Right renal cortex interstitium (tissue), 3 donors: ENCODE data around the gene TMEM273. TPM values are rescaled to one million over a fixed set of nuclear protein-coding genes. Genes with fewer than 3 reads are reported as not detected.

Experiments
- DNase-seq, 3 donors: peaks; one replicate each; pipeline ENCODE4 v3.0.0-alpha.2; 2013; ENCODE audit warnings: low read depth in 3 of 3, low spot score in 2 of 3
- polyA plus RNA-seq, 3 donors: library from polyadenylated mRNA; unstranded; fragments of 120-200 nt; gene quantifications; one replicate each; pipeline ENCODE4 v1.2.1, GENCODE V29; 2013; ENCODE audit not compliant: insufficient read length in 3 of 3

TMEM273 gene
- polyA plus RNA-seq, 3 donors = 2.2 to 3.3 (median 2.8) TPM

GRCh38 chr10:49177391-49178355 is 10.5 kb downstream of the TMEM273 start:
- DNase-seq = no peak

- no peak for DNase-seq
Observed at GRCh38 chr10:49176310-49177268, 11.6 kb downstream of the TMEM273 start.

DNA sequence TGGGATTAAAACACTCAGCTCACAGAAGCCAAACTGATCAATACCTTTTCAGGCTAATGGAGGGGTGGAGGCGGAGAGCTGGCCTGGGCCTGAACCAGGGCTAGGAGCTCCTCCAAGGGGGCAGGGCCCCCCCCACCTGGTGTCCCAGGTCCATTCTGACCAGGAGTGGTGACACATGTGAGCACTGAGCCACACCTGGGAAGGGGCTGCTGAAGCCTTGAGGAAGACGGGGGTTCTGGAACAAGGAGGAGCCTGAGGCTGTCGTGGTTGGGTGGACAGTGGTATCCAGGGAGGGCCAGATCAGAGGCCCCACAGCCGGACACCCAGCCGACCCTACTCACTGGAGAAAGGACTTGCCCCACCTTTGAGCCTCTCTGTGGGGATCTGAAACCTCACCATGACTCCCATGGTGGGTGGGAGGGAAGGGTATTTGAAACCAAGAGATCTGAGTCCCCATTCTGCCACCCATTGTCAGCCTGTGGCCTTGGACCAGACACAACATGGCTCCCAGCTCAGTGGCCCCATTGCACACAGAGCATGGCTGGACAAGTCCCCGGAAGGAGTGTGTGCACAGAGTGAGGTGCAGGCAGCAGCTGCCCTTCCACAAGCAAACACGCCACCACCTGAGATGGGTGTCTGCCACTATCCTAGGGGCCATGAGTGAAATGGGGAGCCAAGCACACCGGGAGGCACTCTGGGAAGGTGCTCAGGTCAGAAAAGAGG is 12.4 kb downstream of the TMEM273 start:
- DNase-seq = no peak

DNA sequence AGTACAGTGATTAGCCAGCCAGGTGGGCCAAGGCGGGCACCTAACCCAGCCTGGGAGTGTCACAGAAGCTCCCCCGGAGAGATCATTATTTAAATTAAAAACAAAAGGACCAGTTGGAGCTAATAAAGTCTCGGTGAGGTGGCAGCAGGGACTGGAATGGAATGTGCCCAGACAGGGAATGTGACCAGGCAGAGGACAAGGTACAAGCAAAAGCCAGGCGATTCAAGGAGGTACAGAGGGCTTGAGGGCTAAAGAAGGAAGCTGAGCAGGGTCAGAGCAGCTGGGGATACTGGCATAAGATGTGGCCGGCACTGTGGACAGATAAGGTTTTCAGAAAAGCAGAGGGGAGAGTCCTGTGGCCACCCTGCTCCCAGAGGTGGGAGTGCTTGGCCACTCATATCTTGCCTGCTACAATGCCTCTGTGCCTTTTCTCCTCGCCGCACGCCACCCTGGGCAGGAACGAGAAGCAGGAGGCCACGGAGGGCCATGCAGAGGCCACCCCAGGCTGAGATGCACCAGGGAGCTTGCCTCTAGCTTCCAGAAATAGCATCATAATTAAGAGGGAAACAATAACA is 13.2 kb downstream of the TMEM273 start:
- DNase-seq = no peak

- DNase-seq = no peak
Observed at GRCh38 chr10:49174261-49174925, 13.8 kb downstream of the TMEM273 start.

DNA sequence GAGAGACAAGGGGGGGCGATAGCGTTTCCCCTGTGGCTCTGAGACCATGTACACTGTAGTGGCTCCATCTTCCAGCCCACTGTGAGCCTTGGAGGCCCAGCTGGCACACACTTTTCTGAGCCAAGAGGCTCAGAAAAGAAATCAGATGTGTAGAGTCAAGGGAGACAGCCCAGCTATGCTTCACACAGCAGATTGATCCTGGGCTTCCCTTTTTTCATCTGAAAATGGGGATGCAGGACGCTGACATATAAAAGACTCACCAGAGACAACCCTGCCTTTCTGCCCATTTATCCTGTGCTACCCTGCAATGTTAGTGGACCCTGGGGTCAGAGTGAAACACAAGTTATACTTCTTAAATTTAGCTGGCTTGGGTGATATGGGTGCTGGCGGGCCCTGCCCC is 14.3 kb downstream of the TMEM273 start:
- no peak for DNase-seq

- DNase-seq = no peak
Observed at GRCh38 chr10:49173201-49173772, 14.9 kb downstream of the TMEM273 start.

DNA sequence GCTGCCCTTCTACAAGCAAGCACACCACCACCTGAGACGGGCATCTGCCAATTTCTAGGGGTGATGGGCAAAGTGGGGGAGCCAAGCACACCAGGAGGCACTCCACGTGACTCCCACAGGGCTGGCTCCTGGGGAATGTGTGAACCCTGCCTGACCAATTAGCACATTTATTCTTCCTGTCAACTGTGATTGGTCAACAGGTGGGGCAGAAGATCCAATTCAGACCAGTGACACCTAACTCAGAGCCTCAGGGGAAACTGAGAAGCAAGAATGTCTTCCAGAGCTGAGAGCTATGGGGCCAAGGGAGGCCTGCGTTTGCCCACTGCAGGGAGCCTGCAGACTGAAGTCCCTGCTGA is 15.4 kb downstream of the TMEM273 start:
- DNase-seq = no peak

- no peak for DNase-seq
Observed at GRCh38 chr10:49172061-49172776, 16.0 kb downstream of the TMEM273 start.

DNA sequence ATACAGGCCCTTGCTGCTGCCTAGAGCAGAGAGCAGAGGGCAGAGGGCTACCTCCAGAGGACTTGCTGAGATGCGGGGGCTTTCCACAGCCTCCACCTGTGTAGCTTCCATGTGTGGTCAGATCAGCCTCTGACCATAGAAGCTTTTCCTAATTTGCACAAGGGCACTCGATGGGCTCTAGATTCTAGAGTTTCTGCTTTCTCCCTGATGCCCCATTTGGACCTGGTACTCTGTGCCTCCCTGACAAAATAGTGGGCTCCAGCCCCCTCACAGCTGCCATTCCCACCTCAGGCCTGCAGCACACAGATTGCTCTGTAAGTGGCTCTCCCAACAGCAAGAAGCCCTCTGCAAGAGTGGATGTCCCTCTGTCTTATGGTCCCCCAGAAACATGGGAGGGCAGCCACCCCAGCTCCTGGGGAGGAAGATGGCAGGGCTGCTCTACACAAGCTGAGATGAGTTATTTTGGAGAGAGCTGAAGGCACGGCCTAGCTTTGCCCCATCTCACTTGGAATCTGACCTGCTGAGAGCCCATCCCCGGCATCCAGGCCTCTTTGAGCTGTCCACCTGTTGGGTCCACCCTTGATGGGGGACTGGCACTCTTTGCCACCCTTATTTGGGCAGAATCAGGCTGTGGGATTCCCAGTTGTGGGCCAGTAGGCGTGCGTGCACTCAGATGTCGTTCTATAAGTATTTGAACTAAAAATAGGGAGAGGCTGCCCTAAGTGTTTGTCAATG is 16.7 kb downstream of the TMEM273 start:
- DNase-seq = no peak

- DNase-seq = no peak
Observed at GRCh38 chr10:49170632-49171325, 17.4 kb downstream of the TMEM273 start.

- DNase-seq = no peak
Observed at GRCh38 chr10:49169776-49170175, 18.4 kb downstream of the TMEM273 start.

GRCh38 chr10:49168831-49169500 is 19.2 kb downstream of the TMEM273 start:
- no peak for DNase-seq

GRCh38 chr10:49168171-49168540 is 20.0 kb downstream of the TMEM273 start:
- DNase-seq = no peak

- DNase-seq = no peak
Observed at GRCh38 chr10:49167425-49168170, 20.6 kb downstream of the TMEM273 start.
